GM12878 (cell line): ENCODE results near the gene CCBE1. TPM values are rescaled to one million over a fixed set of nuclear protein-coding genes. Genes with fewer than 3 reads are reported as not detected.

ENCODE experiments used
- ATAC-seq: fragments of 200-7000 bp; cut with Tn5 transposase; 3 replicates; pipeline ENCODE4 v1.9.1; 2020; ENCODE audit warnings: mild to moderate bottlenecking, moderate library complexity
- BruUV-seq: library from RNA; stranded (reverse); fragments of 400-500 nt; replicated peaks from 2 replicates; lab custom pipeline; 2021; lab: Mats Ljungman, UMichigan
- CTCF ChIA-PET: fragments of 300-600 bp; sonication (Branson Sonifier 250); formaldehyde crosslinking; extraction: SDS; loops from one replicate; lab custom pipeline; 2021; ENCODE audit warnings: inconsistent platforms; lab: Yijun Ruan, JAX
- POLR2A ChIA-PET: fragments of 350-600 bp; formaldehyde crosslinking; extraction: SDS; loops from one replicate; lab custom pipeline; 2021; ENCODE audit warnings: inconsistent platforms; lab: Charles Lee
- RAD21 ChIA-PET: fragments of 300-600 bp; sonication (Branson Sonifier 250); formaldehyde crosslinking; loops from one replicate; lab custom pipeline; 2023; ENCODE audit warnings: antibody characterized with exemption; ENCODE audit not compliant: unreplicated experiment; lab: Charles Lee
- SMC1A ChIA-PET: fragments of 300-600 bp; sonication (Branson Sonifier 250); formaldehyde crosslinking; loops from one replicate; lab custom pipeline; 2023; ENCODE audit not compliant: unreplicated experiment, uncharacterized antibody; lab: Charles Lee
- DNase-seq: peaks from one replicate; pipeline ENCODE4 v3.0.0-alpha.2; 2011; ENCODE audit warnings: low read depth, low spot score
- FAIRE-seq: peaks from 3 replicates; lab custom pipeline; 2011; peaks lifted over from hg19 to GRCh38; lab: Jason Lieb, UNC
- H2AFZ ChIP-seq: 2 replicates; pipeline ENCODE4 v1.6.0; 2011; ENCODE audit warnings: low read depth, low read length, control low read depth; ENCODE audit not compliant: control insufficient read depth
- H3K27ac ChIP-seq: 2 replicates; pipeline ENCODE4 v1.5.1; 2011; ENCODE audit warnings: control low read depth; ENCODE audit not compliant: control insufficient read depth, insufficient read depth
- H3K27me3 ChIP-seq, 2 experiments: replicated peaks in 1 of 2; 2 replicates each; pipeline versions ENCODE4 v1.6.0 to v1.6.1; 2011; ENCODE audit warnings: low read length in 1 of 2; ENCODE audit not compliant: control insufficient read depth in 2 of 2, insufficient read depth in 2 of 2
- H3K36me3 ChIP-seq, 2 experiments: 2 replicates each; pipeline ENCODE4 v1.5.1; 2011; ENCODE audit warnings: low read length in 1 of 2; ENCODE audit not compliant: control insufficient read depth in 2 of 2, insufficient read depth in 2 of 2
- H3K4me1 ChIP-seq: 2 replicates; pipeline ENCODE4 v1.6.1; 2011; ENCODE audit warnings: mild to moderate bottlenecking, low read length, moderate library complexity, mixed read lengths; ENCODE audit not compliant: control insufficient read depth, insufficient read depth
- H3K4me2 ChIP-seq: 2 replicates; pipeline ENCODE4 v1.6.0; 2011; ENCODE audit warnings: control low read depth; ENCODE audit not compliant: control insufficient read depth, insufficient read depth
- H3K4me3 ChIP-seq: fragments of 200-600 bp; sonication (generic); 2 replicates; pipeline ENCODE4 v1.5.1; 2016
- H3K79me2 ChIP-seq: 2 replicates; pipeline ENCODE4 v1.6.0; 2011; ENCODE audit warnings: low read length; ENCODE audit not compliant: control insufficient read depth, insufficient read depth
- H3K9ac ChIP-seq: 2 replicates; pipeline ENCODE4 v1.8.0; 2011; ENCODE audit warnings: low read length, control low read depth, mixed read lengths; ENCODE audit not compliant: control insufficient read depth, insufficient read depth
- H3K9me3 ChIP-seq: replicated peaks from 3 replicates; pipeline ENCODE4 v1.5.1; 2011; ENCODE audit warnings: mild to moderate bottlenecking, low read length; ENCODE audit not compliant: control insufficient read depth, insufficient read depth
- H4K20me1 ChIP-seq: 2 replicates; pipeline ENCODE4 v1.6.0; 2011; ENCODE audit not compliant: control insufficient read depth, insufficient read depth
- CEBPB ChIP-seq, 2 experiments: fragments of 150-350 bp in 1 of 2; IDR thresholded peaks; 2 replicates each; pipeline ENCODE4 v1.6.1; 2012 to 2014; ENCODE audit warnings: low read depth in 2 of 2, low read length in 2 of 2, borderline replicate concordance in 1 of 2, inconsistent platforms in 1 of 2
- CREB1 ChIP-seq: IDR thresholded peaks from 2 replicates; pipeline ENCODE4 v1.6.1; 2012; ENCODE audit warnings: low read depth, mild to moderate bottlenecking, inconsistent platforms
- YBX1 ChIP-seq: fragments of 450-650 bp; IDR thresholded peaks from 2 replicates; pipeline ENCODE4 v1.6.1; 2016; ENCODE audit warnings: antibody characterized with exemption
- ZNF24 ChIP-seq: fragments of 450-650 bp; IDR thresholded peaks from 2 replicates; pipeline ENCODE4 v1.6.1; 2017; ENCODE audit warnings: antibody characterized with exemption, mild to moderate bottlenecking
- WGBS: methylation state at CpG from one replicate; pipeline ENCODE4 v1.1.6; 2016; ENCODE audit warnings: low lambda C conversion rate; ENCODE audit not compliant: insufficient replicate concordance, insufficient coverage; ENCODE audit errors: missing lambda C conversion rate; 5-methylcytosine and 5-hydroxymethylcytosine counted together
- in situ Hi-C: fragments of 300-500 bp; cut with MboI; formaldehyde crosslinking; loops from 9 replicates; pipeline ENCODE4 v1.14.3; 2018; ENCODE audit warnings: mixed read lengths
- intact Hi-C: fragments of 100-400 bp; cut with micrococcal nuclease; formaldehyde crosslinking; loops from one replicate; pipeline ENCODE4 v1.14.2; 2022; ENCODE audit not compliant: unreplicated experiment
- polyA plus RNA-seq, 11 experiments: library from polyadenylated mRNA; depleted of rRNA in 4 of 11; unstranded in 6 of 11; stranded (reverse) in 5 of 11; fragments of >200 nt; fragmentation: Nextera tagmentation in 4 of 11; fragmentation: Illumina TruSeq in 1 of 11; extraction: Ambion mirVana in 4 of 11; extraction: Trizol in 1 of 11; gene quantifications; 1 replicate in 1 of 11; 2 replicates in 10 of 11; pipeline versions ENCODE4 v1.2.1 to v1.2.3, GENCODE V29; 2011 to 2016; ENCODE audit warnings: inconsistent platforms in 2 of 11, missing spikeins in 2 of 11, low read depth in 1 of 11
- total RNA-seq, 4 experiments: library from RNA; depleted of rRNA in 3 of 4; stranded (reverse); fragments of >200 nt in 3 of 4; fragmentation: Illumina TruSeq in 1 of 4; extraction: Trizol in 1 of 4; gene quantifications; 2 replicates each; pipeline versions ENCODE4 v1.2.1 to v1.2.3, GENCODE V29; 2013 to 2021
- TF ChIP-seq, protein P1 (sequence below): IDR thresholded peaks from 2 replicates; pipeline ENCODE4 v1.6.1; 2011; ENCODE audit warnings: borderline replicate concordance, low read depth, mild to moderate bottlenecking, moderate library complexity, low read length; ENCODE audit not compliant: insufficient read depth, poor library complexity, severe bottlenecking

Gene CCBE1
- total and polyA plus RNA-seq, 10 of the 15 experiments (the other 5 are each of a cell fraction or from before 2014, with no cell fraction given), result 0.03 to 0.49 (median 0.04) TPM; not detected in 7

GRCh38 chr18:59561612-59562011 lies 135.6 kb downstream of the CCBE1 start (continued):
- no peak for TF ChIP-seq ZNF24
- no peak for TF ChIP-seq CREB1

DNA sequence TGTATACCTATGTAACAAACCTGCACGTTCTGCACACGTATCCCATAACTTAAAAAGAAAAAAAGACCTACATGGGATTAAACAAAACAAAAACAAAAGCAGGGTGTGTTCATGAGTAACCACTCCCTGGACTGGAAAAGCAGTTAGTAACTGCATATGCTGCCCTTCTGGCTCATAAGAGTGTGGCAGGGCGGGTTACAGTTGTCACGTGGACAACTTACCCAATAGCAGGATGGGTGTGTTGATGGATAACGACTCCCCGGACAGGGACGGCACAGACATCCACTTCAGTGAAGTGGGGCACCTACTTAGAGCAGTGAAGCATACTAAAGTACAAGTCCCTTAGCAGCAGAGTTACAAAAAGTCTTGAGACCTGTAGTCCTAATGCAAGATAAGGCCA lies 136.7 kb downstream of the CCBE1 start:
- Histone ChIP-seq H3K4me2 (no peak overlapping the region), H3K27me3 (no peaks in the 10 kb centered on the region)
- no peak for DNase-seq
- TF ChIP-seq, protein P1, sequence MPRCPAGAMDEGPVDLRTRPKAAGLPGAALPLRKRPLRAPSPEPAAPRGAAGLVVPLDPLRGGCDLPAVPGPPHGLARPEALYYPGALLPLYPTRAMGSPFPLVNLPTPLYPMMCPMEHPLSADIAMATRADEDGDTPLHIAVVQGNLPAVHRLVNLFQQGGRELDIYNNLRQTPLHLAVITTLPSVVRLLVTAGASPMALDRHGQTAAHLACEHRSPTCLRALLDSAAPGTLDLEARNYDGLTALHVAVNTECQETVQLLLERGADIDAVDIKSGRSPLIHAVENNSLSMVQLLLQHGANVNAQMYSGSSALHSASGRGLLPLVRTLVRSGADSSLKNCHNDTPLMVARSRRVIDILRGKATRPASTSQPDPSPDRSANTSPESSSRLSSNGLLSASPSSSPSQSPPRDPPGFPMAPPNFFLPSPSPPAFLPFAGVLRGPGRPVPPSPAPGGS, result no peak
- TF ChIP-seq YBX1 (no peak), CEBPB (IDR thresholded peaks at IDR 0.05; ENCODE audit: borderline replicate concordance in 1 of 2, low read depth in 2 of 2, low read length in 2 of 2) (no peak)
- TF ChIP-seq, all 136 proteins: peak for 0
- ChIA-PET CTCF (no interaction called here), POLR2A (no interaction called here), RAD21 (no interaction called here), SMC1A (no interaction called here)
- Histone ChIP-seq H3K9me3 (no peaks in the 10 kb centered on the region), H2AFZ (no peak overlapping the region), H4K20me1 (no peaks in the 10 kb centered on the region), H3K27ac (no peak overlapping the region), H3K4me1 (no peaks in the 10 kb centered on the region), H3K79me2 (no peaks in the 10 kb centered on the region), H3K9ac (no peak overlapping the region), H3K4me3 (no peak overlapping the region), H3K36me3 (no peaks in the 10 kb centered on the region)
- FAIRE-seq, result no peak
- ATAC-seq, result no peak
- 31% methylated on average over 7 of the region's 7 CpGs for WGBS
- intact Hi-C loops, result no loop called here
- no TSS peak for BruUV-seq
- in situ Hi-C loops, result no loop called here
